Cardiac fibroblast (primary cell): ENCODE measurements around the gene RNF40.

Source experiments
- DNase-seq, 2 donors: peaks; one replicate each; pipeline versions ENCODE4 v3.0.0 to v3.0.0-alpha.2; 2010; ENCODE audit warnings: low read depth in 2 of 2
- H3K4me3 ChIP-seq, 2 donors: replicated peaks in 1 of 2; 1 replicate in 1 of 2; 2 replicates in 1 of 2; pipeline ENCODE4 v1.5.1; 2011; ENCODE audit warnings: low read depth in 2 of 2, low read length in 2 of 2, mild to moderate bottlenecking in 2 of 2, moderate library complexity in 1 of 2
- CTCF ChIP-seq: IDR thresholded peaks from one replicate; pipeline ENCODE4 v1.5.1; 2011; ENCODE audit warnings: low read depth, mild to moderate bottlenecking, low read length, inconsistent platforms

The RNF40 gene

GRCh38 chr16:30755955-30756780 lies 6.0 kb upstream of the RNF40 start:
- DNase-seq = no peak
- no peak for TF ChIP-seq CTCF
- no peak overlapping the region for H3K4me3 ChIP-seq

- TF ChIP-seq CTCF = no peak
- no peak overlapping the region for H3K4me3 ChIP-seq
- DNase-seq = no peak
Measured at GRCh38 chr16:30756781-30757100, 5.4 kb upstream of the RNF40 start.

- no peak for TF ChIP-seq CTCF
- no peak overlapping the region for H3K4me3 ChIP-seq
- no peak for DNase-seq
Measured at GRCh38 chr16:30757316-30757715, 4.8 kb upstream of the RNF40 start.

GRCh38 chr16:30758988-30759491 lies 3.1 kb upstream of the RNF40 start:
- TF ChIP-seq CTCF = no peak
- H3K4me3 ChIP-seq = no peak overlapping the region
- DNase-seq = no peak

- H3K4me3 ChIP-seq = no peak overlapping the region
- DNase-seq = no peak
- TF ChIP-seq CTCF = no peak
Measured at GRCh38 chr16:30760001-30760559, 2.0 kb upstream of the RNF40 start.

GRCh38 chr16:30760577-30761426 lies 1.3 kb upstream of the RNF40 start:
- peak overlapping the region; percentile 93 to 97 for H3K4me3 ChIP-seq
- no peak for DNase-seq
- no peak for TF ChIP-seq CTCF
